NCI-H226 (cell line): ENCODE data around the gene RTL10.

Experiments
- DNase-seq: peaks from one replicate; pipeline ENCODE4 v3.0.0-alpha.2; 2015

Gene RTL10

GRCh38 chr22:19875531-19876313 is 21.0 kb upstream of the RTL10 start:
- DNase-seq: peak; percentile 45

DNA sequence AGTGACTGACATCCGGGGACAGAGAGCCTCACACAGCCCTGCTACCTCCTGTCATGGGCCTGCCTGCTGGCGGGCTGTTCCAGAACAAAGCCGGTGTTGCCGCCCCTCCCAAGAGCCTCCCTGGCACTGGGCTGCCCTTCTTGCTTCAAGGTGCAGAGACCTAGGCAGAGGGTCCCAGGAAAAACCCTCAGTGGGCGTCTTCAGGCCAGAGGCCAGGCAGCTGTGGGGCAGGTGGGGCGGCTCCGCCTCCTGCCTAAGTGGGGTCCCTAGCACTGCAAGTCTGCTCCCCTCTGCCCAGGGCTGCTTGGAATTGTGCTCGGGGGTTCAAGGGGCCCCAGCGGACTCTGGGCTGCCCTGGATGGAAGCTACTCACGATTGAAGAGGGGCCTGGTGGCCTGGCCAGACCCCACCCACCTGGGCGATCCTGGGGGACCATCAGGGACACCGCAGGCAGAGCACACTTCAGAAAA is 20.4 kb upstream of the RTL10 start:
- no peak for DNase-seq

DNA sequence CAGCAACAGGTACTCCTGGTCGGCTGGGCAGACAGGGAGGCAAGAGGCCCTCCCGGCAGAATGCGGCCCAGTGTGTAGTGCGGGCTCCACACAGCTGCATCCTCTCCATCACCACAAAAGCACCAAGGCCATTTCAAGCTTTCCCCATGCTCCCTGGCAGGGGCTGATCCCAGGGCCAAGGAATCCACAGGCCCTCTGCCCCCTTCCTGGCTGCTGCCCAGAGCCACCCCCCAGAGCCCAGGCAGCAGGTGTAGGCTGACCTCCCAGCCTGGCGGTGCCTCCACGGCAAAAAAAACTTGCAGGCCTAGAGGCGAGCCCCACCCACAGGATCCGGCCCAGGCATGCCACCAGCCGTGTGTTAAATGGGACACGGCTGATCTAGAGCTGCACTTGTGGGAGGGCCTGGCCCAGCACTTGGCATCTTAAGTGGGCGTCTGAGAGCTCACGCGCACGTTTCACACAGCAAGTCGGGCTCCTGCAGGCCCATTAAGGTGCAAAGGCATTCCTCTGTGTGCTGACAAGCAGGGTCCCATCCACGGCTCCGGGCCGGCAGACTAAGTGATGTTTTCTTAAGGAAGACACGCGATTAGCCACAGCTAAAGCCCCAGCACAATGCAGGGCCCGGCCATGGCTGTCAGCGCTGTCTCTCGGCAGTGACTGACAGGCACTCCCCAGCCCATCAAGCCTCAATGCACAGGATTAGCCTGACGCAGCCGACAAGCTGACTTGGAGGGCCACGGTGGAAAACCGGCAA is 19.8 kb upstream of the RTL10 start:
- no peak for DNase-seq

DNA sequence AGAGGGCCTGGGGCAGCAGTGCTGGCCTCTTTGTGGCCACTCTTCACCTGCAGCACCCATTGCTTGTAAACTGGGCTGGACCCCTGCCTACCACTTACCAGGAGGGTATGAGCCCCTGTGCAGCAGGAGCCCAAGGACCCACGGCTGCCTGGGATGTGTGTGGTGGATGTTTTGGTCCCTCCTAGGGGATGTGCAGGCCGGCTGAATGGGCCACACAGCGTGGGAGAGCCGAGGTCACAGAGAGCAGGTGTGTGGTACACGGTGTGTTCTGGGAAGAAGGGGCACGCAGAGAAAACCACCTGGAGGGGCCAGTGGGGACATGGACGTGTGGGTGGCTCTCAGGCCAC is 19.3 kb upstream of the RTL10 start:
- DNase-seq: no peak

- no peak for DNase-seq
Measured at GRCh38 chr22:19873138-19873959, 18.7 kb upstream of the RTL10 start.

GRCh38 chr22:19872779-19873137 is 18.1 kb upstream of the RTL10 start:
- no peak for DNase-seq

- no peak for DNase-seq
Measured at GRCh38 chr22:19871845-19872778, 17.4 kb upstream of the RTL10 start.

DNA sequence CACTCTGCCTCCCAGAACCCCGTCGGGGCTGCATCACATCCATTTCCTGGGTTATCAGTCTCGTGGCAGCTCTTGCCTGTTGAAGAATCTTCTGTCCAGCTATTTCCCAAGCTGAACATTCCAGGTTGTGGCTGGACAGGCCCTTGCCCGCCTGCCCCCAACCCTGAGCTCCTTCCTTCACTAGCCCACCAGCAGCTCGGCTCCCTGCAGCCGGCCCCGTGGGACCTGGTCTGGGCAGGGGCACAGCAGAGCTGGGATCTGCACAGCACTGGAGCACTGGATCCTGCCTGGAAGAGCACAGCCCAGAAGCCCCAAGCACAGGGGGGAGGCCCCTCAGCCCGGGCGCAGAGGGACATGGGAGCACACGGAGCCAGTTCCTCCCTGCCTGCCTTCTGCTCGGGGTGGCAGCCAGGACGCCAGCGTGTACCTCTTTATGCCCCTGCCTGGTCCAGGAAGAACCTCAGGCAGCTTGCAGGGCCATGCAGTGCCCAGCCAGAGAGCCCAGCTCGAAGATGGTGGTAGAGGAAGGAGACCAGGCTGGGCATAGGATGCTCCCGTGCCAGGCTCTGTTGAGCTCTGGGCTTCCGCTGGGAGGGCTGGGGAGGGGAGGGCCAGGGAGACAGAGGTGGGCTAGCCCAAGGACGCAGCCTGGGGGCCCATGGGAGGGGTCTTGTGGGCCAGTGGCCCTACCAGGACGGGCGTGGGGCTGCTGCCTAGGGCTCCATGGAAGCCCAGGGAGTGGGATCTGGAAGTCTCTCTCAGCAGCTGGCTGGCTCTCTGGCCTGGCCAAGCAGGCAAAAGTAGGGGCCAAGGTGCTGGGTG is 16.6 kb upstream of the RTL10 start:
- DNase-seq: no peak

- no peak for DNase-seq
Measured at GRCh38 chr22:19870153-19871022, 15.7 kb upstream of the RTL10 start.

- DNase-seq: no peak
Measured at GRCh38 chr22:19869497-19870152, 15.0 kb upstream of the RTL10 start.

- no peak for DNase-seq
Measured at GRCh38 chr22:19868773-19869471, 14.2 kb upstream of the RTL10 start.

- no peak for DNase-seq
Measured at GRCh38 chr22:19868333-19868732, 13.7 kb upstream of the RTL10 start.

GRCh38 chr22:19867617-19868016 is 12.9 kb upstream of the RTL10 start:
- no peak for DNase-seq

- no peak for DNase-seq
Measured at GRCh38 chr22:19866665-19867009, 12.0 kb upstream of the RTL10 start.

GRCh38 chr22:19865141-19865829 is 10.6 kb upstream of the RTL10 start:
- no peak for DNase-seq

- no peak for DNase-seq
Measured at GRCh38 chr22:19864538-19865106, 9.9 kb upstream of the RTL10 start.

DNA sequence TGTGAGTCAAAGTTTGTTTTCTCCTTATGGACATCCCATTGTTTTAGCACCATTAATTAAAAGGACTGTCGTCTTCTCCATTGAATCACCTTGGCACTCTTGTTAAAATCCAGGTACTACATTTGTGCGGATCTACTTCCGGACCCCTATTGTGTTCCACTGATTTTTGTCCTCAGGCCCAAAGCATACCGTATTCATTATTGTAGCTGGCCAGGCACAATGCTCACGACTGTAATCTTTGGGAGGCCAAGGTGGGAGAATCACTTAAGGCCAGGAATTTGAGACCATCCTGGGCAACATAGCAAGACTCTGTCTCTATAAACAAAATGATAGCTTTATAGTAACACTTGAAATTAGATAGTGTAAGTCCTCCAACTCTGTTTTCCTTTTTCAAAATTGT is 8.9 kb upstream of the RTL10 start:
- no peak for DNase-seq

DNA sequence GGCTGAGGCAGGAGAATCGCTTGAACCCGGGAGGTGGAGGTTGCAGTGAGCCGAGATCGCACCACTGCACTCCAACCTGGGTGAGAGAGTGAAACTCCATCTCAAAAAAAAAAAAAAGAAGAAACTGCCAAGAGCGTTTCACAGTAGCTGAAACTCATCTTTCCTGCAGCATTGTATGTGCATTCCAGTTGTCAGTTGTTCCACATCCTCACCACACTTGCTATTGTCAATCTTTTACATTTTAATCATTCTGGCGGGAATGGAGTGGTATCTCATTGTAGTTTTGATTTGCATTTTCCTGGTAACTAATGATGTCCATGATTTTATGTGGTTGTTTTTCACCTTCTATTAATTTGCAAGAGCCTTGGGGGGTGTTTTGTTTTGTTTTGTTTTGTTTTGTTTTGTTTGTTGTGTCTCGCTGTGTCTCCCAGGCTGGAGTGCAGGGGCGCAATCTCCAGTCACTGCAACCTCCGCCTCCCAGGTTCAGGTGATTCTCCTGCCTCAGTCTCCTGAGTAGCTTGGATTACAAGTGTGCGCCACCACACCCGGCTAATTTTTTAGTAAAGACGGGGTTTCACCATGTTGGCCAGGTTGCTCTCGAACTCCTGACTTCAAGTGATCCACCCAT is 8.1 kb upstream of the RTL10 start:
- DNase-seq: no peak
